Astrocyte (in vitro differentiated cells and primary cell): Measurements from ENCODE around the gene ZNF784. TPM values are rescaled to one million over a fixed set of nuclear protein-coding genes. Genes with fewer than 3 reads are reported as not detected.

Experiments used
- DNase-seq: peaks from one replicate; pipeline ENCODE4 v3.0.0-alpha.2; 2010; ENCODE audit warnings: low read depth
- FAIRE-seq: peaks from 2 replicates; lab custom pipeline; 2011; peaks lifted over from hg19 to GRCh38; lab: Jason Lieb, UNC
- H2AFZ ChIP-seq: 2 replicates; pipeline ENCODE4 v1.6.0; 2012; ENCODE audit warnings: low read depth, low read length, inconsistent platforms
- H3K27ac ChIP-seq: 2 replicates; pipeline ENCODE4 v1.5.1; 2011; ENCODE audit warnings: low read depth, low read length, inconsistent platforms
- H3K27me3 ChIP-seq: 2 replicates; pipeline ENCODE4 v1.6.0; 2011; ENCODE audit warnings: low read length, inconsistent platforms; ENCODE audit not compliant: insufficient read depth
- H3K36me3 ChIP-seq: 2 replicates; pipeline ENCODE4 v1.5.1; 2011; ENCODE audit warnings: low read length, inconsistent platforms; ENCODE audit not compliant: insufficient read depth
- H3K4me1 ChIP-seq: 2 replicates; pipeline ENCODE4 v1.5.1; 2011; ENCODE audit warnings: low read length, inconsistent platforms; ENCODE audit not compliant: insufficient read depth
- H3K4me2 ChIP-seq: 2 replicates; pipeline ENCODE4 v1.6.0; 2012; ENCODE audit warnings: low read length, inconsistent platforms
- H3K4me3 ChIP-seq: 2 replicates; pipeline ENCODE4 v1.5.1; 2011; ENCODE audit warnings: low read depth, mild to moderate bottlenecking, low read length, inconsistent platforms; ENCODE audit not compliant: insufficient read depth
- H3K79me2 ChIP-seq: 2 replicates; pipeline ENCODE4 v1.6.0; 2012; ENCODE audit warnings: mild to moderate bottlenecking, low read length, inconsistent platforms; ENCODE audit not compliant: insufficient read depth
- H3K9ac ChIP-seq: 2 replicates; pipeline ENCODE4 v1.6.0; 2012; ENCODE audit warnings: mild to moderate bottlenecking, low read length, inconsistent platforms
- H3K9me3 ChIP-seq: 2 replicates; pipeline ENCODE4 v1.5.1; 2012; ENCODE audit warnings: low read depth, mild to moderate bottlenecking, low read length, inconsistent platforms; ENCODE audit not compliant: insufficient read depth
- H4K20me1 ChIP-seq: 2 replicates; pipeline ENCODE4 v1.6.0; 2012; ENCODE audit warnings: low read length, inconsistent platforms; ENCODE audit not compliant: insufficient read depth
- H3K27ac Mint-ChIP-seq: one replicate; pipeline ENCODE4 v1.8.0; 2021; ENCODE audit warnings: mild to moderate bottlenecking, mixed read lengths; ENCODE audit not compliant: unreplicated experiment
- H3K27me3 Mint-ChIP-seq: one replicate; pipeline ENCODE4 v1.8.0; 2021; ENCODE audit warnings: low read depth, mixed read lengths; ENCODE audit not compliant: unreplicated experiment
- H3K36me3 Mint-ChIP-seq: one replicate; pipeline ENCODE4 v1.8.0; 2021; ENCODE audit warnings: low read depth, mixed read lengths; ENCODE audit not compliant: unreplicated experiment
- H3K4me1 Mint-ChIP-seq: one replicate; pipeline ENCODE4 v1.8.0; 2021; ENCODE audit warnings: low read depth, mixed read lengths; ENCODE audit not compliant: unreplicated experiment
- H3K4me3 Mint-ChIP-seq: one replicate; pipeline ENCODE4 v1.8.0; 2021; ENCODE audit warnings: mild to moderate bottlenecking, moderate library complexity, mixed read lengths; ENCODE audit not compliant: unreplicated experiment
- H3K9me3 Mint-ChIP-seq: one replicate; pipeline ENCODE4 v1.8.0; 2021; ENCODE audit warnings: mild to moderate bottlenecking, mixed read lengths; ENCODE audit not compliant: unreplicated experiment
- EZH2 ChIP-seq: IDR thresholded peaks from 2 replicates; pipeline ENCODE4 v1.6.1; 2012; ENCODE audit warnings: mild to moderate bottlenecking, low read length, inconsistent platforms; ENCODE audit not compliant: insufficient read depth
- total RNA-seq: library from RNA; stranded (reverse); gene quantifications from 2 replicates; pipeline ENCODE4 v1.2.1, GENCODE V29; 2021
- TF ChIP-seq, protein P1 (sequence below): IDR thresholded peaks from 2 replicates; pipeline ENCODE4 v1.5.1; 2011; ENCODE audit warnings: low read depth, mild to moderate bottlenecking, inconsistent platforms, low read length, moderate library complexity; ENCODE audit not compliant: insufficient read depth

The ZNF784 gene
- total RNA-seq, 1 donor from 2014 or later, result 5.3 TPM

DNA sequence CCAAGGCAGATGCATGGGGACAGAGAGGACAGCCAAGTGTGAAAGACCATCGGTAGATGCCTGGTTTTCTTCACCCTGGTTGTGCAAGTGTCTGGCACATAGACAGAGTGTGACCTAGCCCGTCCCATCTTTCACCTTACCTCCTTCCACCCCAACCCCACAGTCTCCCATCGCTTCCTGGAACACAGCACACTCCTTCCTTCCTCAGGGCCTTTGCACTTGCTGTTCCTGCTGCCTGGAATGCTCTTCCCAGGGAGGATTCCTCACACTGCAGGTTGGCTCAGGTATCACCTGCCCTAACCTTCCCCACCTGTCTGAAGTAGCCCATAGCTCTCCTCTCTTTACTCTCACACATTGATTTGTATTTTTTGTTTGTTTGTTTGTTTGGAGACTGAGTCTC lies 28.1 kb downstream of the ZNF784 start:
- Histone ChIP-seq H3K4me2 (no peak overlapping the region), H3K9ac (no peak overlapping the region), H3K79me2 (peaks cover 11% of the 10 kb centered on the region), H3K4me1 (no peaks in the 10 kb centered on the region), H4K20me1 (no peaks in the 10 kb centered on the region), H3K4me3 (no peak overlapping the region), H3K36me3 (peaks cover 19% of the 10 kb centered on the region), H3K9me3 (no peaks in the 10 kb centered on the region), H2AFZ (no peak overlapping the region), H3K27me3 (no peaks in the 10 kb centered on the region), H3K27ac (no peak overlapping the region)
- Mint-ChIP-seq H3K4me3 (no peak overlapping the region), H3K4me1 (peaks cover 4% of the 10 kb centered on the region), H3K27ac (no peak overlapping the region), H3K27me3 (no peaks in the 10 kb centered on the region), H3K36me3 (peaks cover 23% of the 10 kb centered on the region), H3K9me3 (peaks cover 6% of the 10 kb centered on the region)
- DNase-seq (no peak), FAIRE-seq (no peak)
- no peak for TF ChIP-seq EZH2
- TF ChIP-seq, protein P1, sequence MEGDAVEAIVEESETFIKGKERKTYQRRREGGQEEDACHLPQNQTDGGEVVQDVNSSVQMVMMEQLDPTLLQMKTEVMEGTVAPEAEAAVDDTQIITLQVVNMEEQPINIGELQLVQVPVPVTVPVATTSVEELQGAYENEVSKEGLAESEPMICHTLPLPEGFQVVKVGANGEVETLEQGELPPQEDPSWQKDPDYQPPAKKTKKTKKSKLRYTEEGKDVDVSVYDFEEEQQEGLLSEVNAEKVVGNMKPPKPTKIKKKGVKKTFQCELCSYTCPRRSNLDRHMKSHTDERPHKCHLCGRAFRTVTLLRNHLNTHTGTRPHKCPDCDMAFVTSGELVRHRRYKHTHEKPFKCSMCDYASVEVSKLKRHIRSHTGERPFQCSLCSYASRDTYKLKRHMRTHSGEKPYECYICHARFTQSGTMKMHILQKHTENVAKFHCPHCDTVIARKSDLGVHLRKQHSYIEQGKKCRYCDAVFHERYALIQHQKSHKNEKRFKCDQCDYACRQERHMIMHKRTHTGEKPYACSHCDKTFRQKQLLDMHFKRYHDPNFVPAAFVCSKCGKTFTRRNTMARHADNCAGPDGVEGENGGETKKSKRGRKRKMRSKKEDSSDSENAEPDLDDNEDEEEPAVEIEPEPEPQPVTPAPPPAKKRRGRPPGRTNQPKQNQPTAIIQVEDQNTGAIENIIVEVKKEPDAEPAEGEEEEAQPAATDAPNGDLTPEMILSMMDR, result no peak

DNA sequence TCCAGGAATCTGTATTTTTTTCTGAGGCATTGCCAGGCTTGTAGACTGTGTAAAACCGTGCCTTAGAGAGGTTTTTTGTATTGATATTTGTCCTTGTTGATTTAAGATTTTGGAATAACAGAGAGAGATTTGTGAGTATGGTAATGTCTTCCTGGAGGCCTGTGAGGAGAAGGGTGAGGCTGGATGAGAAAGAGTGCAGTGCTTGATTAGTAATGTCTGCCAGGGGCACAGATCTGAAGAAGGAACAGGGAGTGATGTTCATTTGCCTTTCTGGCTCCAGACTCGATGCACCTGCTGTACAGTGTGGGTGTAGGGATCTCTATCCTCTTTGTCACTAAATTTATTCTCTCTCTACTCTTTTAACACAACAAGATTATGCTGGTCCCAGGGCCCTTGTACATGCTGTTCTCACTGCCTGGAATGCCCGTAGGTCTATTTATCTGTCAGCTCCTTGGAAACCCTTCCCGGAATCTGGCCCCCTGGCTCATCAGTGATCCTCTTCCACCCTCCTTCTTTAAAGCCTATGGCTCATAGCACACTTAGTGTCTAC lies 29.3 kb downstream of the ZNF784 start:
- H4K20me1 ChIP-seq, result no peaks in the 10 kb centered on the region
- H3K4me1 Mint-ChIP-seq, result peaks cover 4% of the 10 kb centered on the region
- H3K9me3 Mint-ChIP-seq, result peaks cover 6% of the 10 kb centered on the region
- H3K4me1 ChIP-seq, result no peaks in the 10 kb centered on the region
- H3K9me3 ChIP-seq, result no peaks in the 10 kb centered on the region
- DNase-seq, result no peak
- no peak overlapping the region for H3K27ac ChIP-seq
- no peak overlapping the region for H2AFZ ChIP-seq
- peaks cover 19% of the 10 kb centered on the region for H3K36me3 ChIP-seq
- H3K27me3 ChIP-seq, result no peaks in the 10 kb centered on the region
- FAIRE-seq, result no peak
- TF ChIP-seq EZH2, result no peak
- TF ChIP-seq, protein P1, result no peak
- H3K4me3 Mint-ChIP-seq, result peak overlapping the region; percentile 3
- no peak overlapping the region for H3K4me3 ChIP-seq
- H3K36me3 Mint-ChIP-seq, result peaks cover 23% of the 10 kb centered on the region
- no peak overlapping the region for H3K9ac ChIP-seq
- peaks cover 6% of the 10 kb centered on the region for H3K79me2 ChIP-seq
- no peak overlapping the region for H3K27ac Mint-ChIP-seq
- no peak overlapping the region for H3K4me2 ChIP-seq
- no peaks in the 10 kb centered on the region for H3K27me3 Mint-ChIP-seq

DNA sequence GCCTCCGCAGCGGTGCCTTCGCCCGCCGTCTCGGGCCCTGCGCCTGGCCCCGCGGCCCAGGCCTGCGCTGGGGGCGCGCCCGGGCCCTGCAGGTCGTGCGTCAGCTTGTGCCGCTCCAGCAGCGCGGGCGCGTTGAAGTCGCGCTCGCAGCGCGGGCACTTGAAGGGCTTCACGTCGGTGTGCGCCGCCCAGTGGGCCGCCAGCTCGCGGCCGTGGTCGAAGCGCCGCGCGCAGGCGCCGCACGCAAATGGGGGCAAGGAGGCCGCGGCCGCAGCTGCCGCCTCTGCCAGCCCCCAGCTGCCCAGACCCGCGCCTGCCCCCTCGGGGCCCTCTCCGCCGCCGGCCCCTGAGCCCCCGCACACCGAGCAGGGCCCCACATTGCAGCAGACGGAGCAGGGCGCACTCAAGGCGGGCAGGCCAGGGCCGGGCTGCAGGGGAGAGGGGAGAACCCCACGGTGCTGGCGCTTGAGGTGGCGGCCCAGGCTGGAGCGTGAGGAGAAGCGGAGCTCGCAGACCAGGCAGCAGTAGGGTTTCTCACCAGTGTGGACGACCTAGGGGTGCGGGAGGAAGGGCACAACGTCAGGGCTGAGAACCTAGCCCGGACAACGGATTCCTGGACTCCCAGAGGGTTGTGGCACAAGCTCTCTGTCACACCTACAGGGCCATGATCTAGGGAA lies 31.1 kb downstream of the ZNF784 start:
- no peak for FAIRE-seq
- H3K4me3 Mint-ChIP-seq, result no peak overlapping the region

More for the DNA sequence above, 31.1 kb downstream of the ZNF784 start:
- no peaks in the 10 kb centered on the region for H3K4me1 Mint-ChIP-seq
- H3K4me2 ChIP-seq, result no peak overlapping the region
- H3K4me3 ChIP-seq, result no peak overlapping the region
- H3K79me2 ChIP-seq, result peaks cover 4% of the 10 kb centered on the region
- H3K27me3 ChIP-seq, result no peaks in the 10 kb centered on the region
- H4K20me1 ChIP-seq, result no peaks in the 10 kb centered on the region
- H3K27me3 Mint-ChIP-seq, result no peaks in the 10 kb centered on the region
- no peaks in the 10 kb centered on the region for H3K4me1 ChIP-seq
- no peak for TF ChIP-seq EZH2
- TF ChIP-seq, protein P1, result no peak
- H3K9me3 Mint-ChIP-seq, result peaks cover 3% of the 10 kb centered on the region
- H3K9ac ChIP-seq, result no peak overlapping the region
- no peak overlapping the region for H2AFZ ChIP-seq
- H3K9me3 ChIP-seq, result no peaks in the 10 kb centered on the region
- no peak for DNase-seq
- no peak overlapping the region for H3K27ac Mint-ChIP-seq
- peaks cover 23% of the 10 kb centered on the region for H3K36me3 Mint-ChIP-seq
- H3K36me3 ChIP-seq, result peaks cover 19% of the 10 kb centered on the region
- H3K27ac ChIP-seq, result no peak overlapping the region
